ENCODE data around the gene FBLN2.

Gene FBLN2

GRCh38 chr3:13569641-13570390 is 20.9 kb downstream of the FBLN2 start:
- H3K9me3 ChIP-seq (ENCODE audit: insufficient read depth, low read length), result no peaks in the 10 kb centered on the region
- H3K4me3 ChIP-seq (ENCODE audit: low read length), result no peak overlapping the region
- no peak overlapping the region for H3K9ac ChIP-seq (ENCODE audit: low read length)
- H3K4me1 ChIP-seq (ENCODE audit: low read length), result peaks cover 10% of the 10 kb centered on the region
- no peak overlapping the region for H3K4me2 ChIP-seq (ENCODE audit: low read length)
- H2AFZ ChIP-seq (ENCODE audit: low read depth, low read length), result no peak overlapping the region
- H3K79me2 ChIP-seq (ENCODE audit: low read length), result no peaks in the 10 kb centered on the region
- H4K20me1 ChIP-seq (ENCODE audit: insufficient read depth, low read length), result no peaks in the 10 kb centered on the region
- H3K27ac ChIP-seq (ENCODE audit: low read length), result no peak overlapping the region
- H3K36me3 ChIP-seq (replicated peaks; ENCODE audit: low read depth, low read length), result no peaks in the 10 kb centered on the region
- no peak for TF ChIP-seq EZH2phosphoT487 (IDR thresholded peaks at IDR 0.05; ENCODE audit: low read depth)
- TF ChIP-seq, protein P1, sequence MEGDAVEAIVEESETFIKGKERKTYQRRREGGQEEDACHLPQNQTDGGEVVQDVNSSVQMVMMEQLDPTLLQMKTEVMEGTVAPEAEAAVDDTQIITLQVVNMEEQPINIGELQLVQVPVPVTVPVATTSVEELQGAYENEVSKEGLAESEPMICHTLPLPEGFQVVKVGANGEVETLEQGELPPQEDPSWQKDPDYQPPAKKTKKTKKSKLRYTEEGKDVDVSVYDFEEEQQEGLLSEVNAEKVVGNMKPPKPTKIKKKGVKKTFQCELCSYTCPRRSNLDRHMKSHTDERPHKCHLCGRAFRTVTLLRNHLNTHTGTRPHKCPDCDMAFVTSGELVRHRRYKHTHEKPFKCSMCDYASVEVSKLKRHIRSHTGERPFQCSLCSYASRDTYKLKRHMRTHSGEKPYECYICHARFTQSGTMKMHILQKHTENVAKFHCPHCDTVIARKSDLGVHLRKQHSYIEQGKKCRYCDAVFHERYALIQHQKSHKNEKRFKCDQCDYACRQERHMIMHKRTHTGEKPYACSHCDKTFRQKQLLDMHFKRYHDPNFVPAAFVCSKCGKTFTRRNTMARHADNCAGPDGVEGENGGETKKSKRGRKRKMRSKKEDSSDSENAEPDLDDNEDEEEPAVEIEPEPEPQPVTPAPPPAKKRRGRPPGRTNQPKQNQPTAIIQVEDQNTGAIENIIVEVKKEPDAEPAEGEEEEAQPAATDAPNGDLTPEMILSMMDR (IDR thresholded peaks at IDR 0.05; ENCODE audit: low read depth, low read length), result no peak
- H3K27me3 ChIP-seq (ENCODE audit: low read depth, low read length), result peaks cover 3% of the 10 kb centered on the region; the same call in 1 of the 2 replicates

DNA sequence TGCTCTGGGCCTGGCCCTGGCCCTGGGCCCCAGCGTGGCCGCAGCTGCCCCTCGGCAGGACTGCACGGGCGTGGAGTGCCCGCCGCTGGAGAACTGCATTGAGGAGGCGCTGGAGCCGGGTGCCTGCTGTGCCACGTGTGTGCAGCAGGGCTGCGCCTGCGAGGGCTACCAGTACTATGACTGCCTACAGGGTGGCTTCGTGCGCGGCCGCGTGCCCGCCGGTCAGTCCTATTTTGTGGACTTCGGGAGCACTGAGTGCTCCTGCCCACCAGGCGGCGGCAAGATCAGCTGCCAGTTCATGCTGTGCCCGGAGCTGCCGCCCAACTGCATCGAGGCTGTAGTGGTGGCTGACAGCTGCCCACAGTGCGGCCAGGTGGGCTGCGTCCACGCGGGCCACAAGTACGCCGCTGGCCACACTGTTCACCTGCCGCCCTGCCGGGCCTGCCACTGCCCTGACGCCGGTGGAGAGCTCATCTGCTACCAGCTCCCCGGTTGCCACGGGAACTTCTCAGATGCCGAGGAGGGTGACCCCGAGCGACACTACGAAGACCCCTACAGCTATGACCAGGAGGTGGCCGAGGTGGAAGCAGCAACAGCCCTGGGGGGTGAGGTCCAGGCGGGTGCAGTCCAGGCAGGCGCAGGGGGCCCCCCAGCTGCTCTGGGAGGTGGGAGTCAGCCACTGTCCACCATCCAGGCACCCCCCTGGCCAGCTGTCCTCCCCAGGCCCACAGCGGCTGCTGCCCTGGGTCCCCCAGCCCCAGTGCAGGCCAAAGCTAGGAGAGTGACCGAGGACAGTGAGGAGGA is 21.7 kb downstream of the FBLN2 start:
- H4K20me1 ChIP-seq (ENCODE audit: insufficient read depth, low read length), result no peaks in the 10 kb centered on the region
- H2AFZ ChIP-seq (ENCODE audit: low read depth, low read length), result no peak overlapping the region
- peaks cover 10% of the 10 kb centered on the region for H3K4me1 ChIP-seq (ENCODE audit: low read length)
- no peak overlapping the region for H3K4me2 ChIP-seq (ENCODE audit: low read length)
- H3K79me2 ChIP-seq (ENCODE audit: low read length), result no peaks in the 10 kb centered on the region
- TF ChIP-seq, protein P1 (IDR thresholded peaks at IDR 0.05; ENCODE audit: low read depth, low read length), result no peak
- no peak for TF ChIP-seq EZH2phosphoT487 (IDR thresholded peaks at IDR 0.05; ENCODE audit: low read depth)
- H3K27me3 ChIP-seq (ENCODE audit: low read depth, low read length), result peaks cover 3% of the 10 kb centered on the region; the same call in 1 of the 2 replicates
- H3K9me3 ChIP-seq (ENCODE audit: insufficient read depth, low read length), result no peaks in the 10 kb centered on the region
- H3K4me3 ChIP-seq (ENCODE audit: low read length), result no peak overlapping the region
- no peaks in the 10 kb centered on the region for H3K36me3 ChIP-seq (replicated peaks; ENCODE audit: low read depth, low read length)
- H3K27ac ChIP-seq (ENCODE audit: low read length), result no peak overlapping the region
- H3K9ac ChIP-seq (ENCODE audit: low read length), result no peak overlapping the region

- Histone ChIP-seq H2AFZ (ENCODE audit: low read depth, low read length) (no peak overlapping the region), H3K36me3 (replicated peaks; ENCODE audit: low read depth, low read length) (no peaks in the 10 kb centered on the region), H3K4me3 (ENCODE audit: low read length) (no peak overlapping the region), H3K4me1 (ENCODE audit: low read length) (peaks cover 10% of the 10 kb centered on the region), H3K4me2 (ENCODE audit: low read length) (no peak overlapping the region), H4K20me1 (ENCODE audit: insufficient read depth, low read length) (no peaks in the 10 kb centered on the region), H3K27me3 (ENCODE audit: low read depth, low read length) (peaks cover 3% of the 10 kb centered on the region; the same call in 1 of the 2 replicates), H3K27ac (ENCODE audit: low read length) (no peak overlapping the region), H3K9me3 (ENCODE audit: insufficient read depth, low read length) (no peaks in the 10 kb centered on the region), H3K9ac (ENCODE audit: low read length) (no peak overlapping the region), H3K79me2 (ENCODE audit: low read length) (no peaks in the 10 kb centered on the region)
- TF ChIP-seq EZH2phosphoT487 (IDR thresholded peaks at IDR 0.05; ENCODE audit: low read depth), result no peak
- TF ChIP-seq, protein P1 (IDR thresholded peaks at IDR 0.05; ENCODE audit: low read depth, low read length), result no peak
Measured at GRCh38 chr3:13571264-13571663, 22.3 kb downstream of the FBLN2 start.
